Effector memory CD4-positive, alpha-beta T cell (primary cell): ENCODE results near the gene NEK9.
"Not testable (repeated sequence)": the region's sequence is repeated elsewhere in the genome, so short reads cannot be mapped to it uniquely, and the experiment has no call there.

ENCODE experiments used
- DNase-seq, 3 donors: peaks; one replicate each; pipeline ENCODE4 v3.0.0-alpha.2; 2020
- H3K27ac ChIP-seq: 2 replicates; pipeline ENCODE4 v1.7.0; 2013; ENCODE audit warnings: mild to moderate bottlenecking, low read length, moderate library complexity; ENCODE audit not compliant: insufficient read depth, poor library complexity, severe bottlenecking
- H3K27me3 ChIP-seq: replicated peaks from 2 replicates; pipeline ENCODE4 v1.7.0; 2013; ENCODE audit warnings: mild to moderate bottlenecking, low read length; ENCODE audit not compliant: insufficient read depth, control insufficient read depth, poor library complexity, severe bottlenecking
- H3K36me3 ChIP-seq: 2 replicates; pipeline ENCODE4 v1.7.0; 2013; ENCODE audit warnings: mild to moderate bottlenecking, low read length, moderate library complexity; ENCODE audit not compliant: control insufficient read depth, insufficient read depth
- H3K4me1 ChIP-seq: 2 replicates; pipeline ENCODE4 v1.7.0; 2013; ENCODE audit warnings: low read length, mild to moderate bottlenecking; ENCODE audit not compliant: control insufficient read depth, insufficient read depth, poor library complexity, severe bottlenecking
- H3K4me3 ChIP-seq: 2 replicates; pipeline ENCODE4 v1.7.0; 2013; ENCODE audit warnings: low read length, low read depth, mild to moderate bottlenecking; ENCODE audit not compliant: insufficient read depth, poor library complexity, severe bottlenecking
- H3K9me3 ChIP-seq: 2 replicates; pipeline ENCODE4 v1.7.0; 2013; ENCODE audit warnings: mild to moderate bottlenecking, low read length, moderate library complexity; ENCODE audit not compliant: control insufficient read depth

NEK9 gene

GRCh38 chr14:75070383-75070782 is 56.5 kb downstream of the NEK9 start:
- Histone ChIP-seq H3K27me3 (no peaks in the 10 kb centered on the region), H3K4me3 (no peak overlapping the region), H3K9me3 (no peaks in the 10 kb centered on the region), H3K4me1 (peaks cover 8% of the 10 kb centered on the region), H3K27ac (no peak overlapping the region), H3K36me3 (no peaks in the 10 kb centered on the region)
- DNase-seq: no peak

GRCh38 chr14:75069811-75070145 is 57.1 kb downstream of the NEK9 start:
- H3K9me3 ChIP-seq: no peaks in the 10 kb centered on the region
- no peaks in the 10 kb centered on the region for H3K36me3 ChIP-seq
- no peak overlapping the region for H3K27ac ChIP-seq
- H3K4me1 ChIP-seq: peaks cover 8% of the 10 kb centered on the region
- peak overlapping the region; percentile 66 for H3K4me3 ChIP-seq
- no peak for DNase-seq
- H3K27me3 ChIP-seq: no peaks in the 10 kb centered on the region

- DNase-seq: peak; percentile 6 to 50 (median 18)
- Histone ChIP-seq H3K4me3 (peak within 1 kb of the TSS; percentile 66), H3K27me3 (no peaks in the 10 kb centered on the region), H3K36me3 (no peaks in the 10 kb centered on the region), H3K4me1 (peaks cover 8% of the 10 kb centered on the region), H3K27ac (peak within 1 kb of the TSS; percentile 30), H3K9me3 (no peaks in the 10 kb centered on the region)
Measured at GRCh38 chr14:75069121-75069810, 57.6 kb downstream of the NEK9 start, which contains the start of gene ZC2HC1C. TSS of gene ZC2HC1C (plus strand) at chr14:75069641. CDS start at chr14:75070574, 933 bp downstream.

- no peaks in the 10 kb centered on the region for H3K9me3 ChIP-seq
- peak overlapping the region; percentile 30 for H3K27ac ChIP-seq
- no peaks in the 10 kb centered on the region for H3K36me3 ChIP-seq
- H3K27me3 ChIP-seq: no peaks in the 10 kb centered on the region
- H3K4me3 ChIP-seq: peak overlapping the region; percentile 66
- H3K4me1 ChIP-seq: peaks cover 8% of the 10 kb centered on the region
- DNase-seq: no peak
Measured at GRCh38 chr14:75068294-75069120, 58.3 kb downstream of the NEK9 start.

- peaks cover 13% of the 10 kb centered on the region for H3K4me1 ChIP-seq
- H3K27ac ChIP-seq, H3K9me3 ChIP-seq, H3K36me3 ChIP-seq, DNase-seq, H3K4me3 ChIP-seq, H3K27me3 ChIP-seq: not testable (repeated sequence)
Measured at GRCh38 chr14:75067765-75068164, 59.1 kb downstream of the NEK9 start.

GRCh38 chr14:75067212-75067611 is 59.6 kb downstream of the NEK9 start:
- no peak for DNase-seq
- Histone ChIP-seq H3K4me3 (no peak overlapping the region), H3K36me3 (no peaks in the 10 kb centered on the region), H3K9me3 (no peaks in the 10 kb centered on the region), H3K4me1 (peaks cover 13% of the 10 kb centered on the region), H3K27me3 (no peaks in the 10 kb centered on the region), H3K27ac (no peak overlapping the region)

- H3K36me3 ChIP-seq: no peaks in the 10 kb centered on the region
- no peaks in the 10 kb centered on the region for H3K9me3 ChIP-seq
- H3K27ac ChIP-seq: no peak overlapping the region
- H3K4me3 ChIP-seq: no peak overlapping the region
- no peak for DNase-seq
- H3K4me1 ChIP-seq: peaks cover 13% of the 10 kb centered on the region
- no peaks in the 10 kb centered on the region for H3K27me3 ChIP-seq
Measured at GRCh38 chr14:75066691-75067090, 60.2 kb downstream of the NEK9 start.

GRCh38 chr14:75064205-75064567 is 62.7 kb downstream of the NEK9 start:
- H3K27ac ChIP-seq: peak overlapping the region; percentile 77

GRCh38 chr14:75063491-75064204 is 63.2 kb downstream of the NEK9 start, which contains the start of gene ACYP1:
TSS of gene ACYP1 (minus strand) at chr14:75064024. CDS start at chr14:75063553, 471 bp downstream.
- Histone ChIP-seq H3K4me3 (peak within 1 kb of the TSS; percentile 80), H3K27me3 (no peaks in the 10 kb centered on the region), H3K36me3 (no peaks in the 10 kb centered on the region), H3K9me3 (no peaks in the 10 kb centered on the region), H3K27ac (peak within 1 kb of the TSS; percentile 77), H3K4me1 (peaks cover 5% of the 10 kb centered on the region)
- DNase-seq: peak; percentile 75 to 86 (median 83)

More at GRCh38 chr14:75064205-75064567, 62.7 kb downstream of the NEK9 start:
- Histone ChIP-seq H3K9me3 (no peaks in the 10 kb centered on the region), H3K4me1 (peaks cover 9% of the 10 kb centered on the region), H3K36me3 (no peaks in the 10 kb centered on the region), H3K4me3 (peak overlapping the region; percentile 80), H3K27me3 (no peaks in the 10 kb centered on the region)
- DNase-seq: no peak
